GM12801 (cell line): ENCODE results near the gene SLC34A3.

Source experiments
- CTCF ChIP-seq: IDR thresholded peaks from one replicate; pipeline ENCODE4 v1.5.1; 2011; ENCODE audit warnings: control low read depth; ENCODE audit not compliant: insufficient read length; ENCODE audit errors: extremely low read depth

The SLC34A3 gene

GRCh38 chr9:137198051-137198901, 32.4 kb upstream of the SLC34A3 start:
- TF ChIP-seq CTCF = no peak

GRCh38 chr9:137198902-137199283, 31.8 kb upstream of the SLC34A3 start:
- no peak for TF ChIP-seq CTCF

- TF ChIP-seq CTCF = no peak
Measured at GRCh38 chr9:137199411-137200121, 31.1 kb upstream of the SLC34A3 start.

- TF ChIP-seq CTCF = no peak
Measured at GRCh38 chr9:137200311-137201204, 30.1 kb upstream of the SLC34A3 start, which contains the start of gene TPRN. TPRN (minus strand) TSS chr9:137200741; CDS start chr9:137200711, 30 bp downstream.

- TF ChIP-seq CTCF = no peak
Measured at GRCh38 chr9:137201205-137201868, 29.4 kb upstream of the SLC34A3 start.

GRCh38 chr9:137202966-137203365, 27.7 kb upstream of the SLC34A3 start:
- TF ChIP-seq CTCF = no peak
